ENCODE results near the gene OSBP2.

OSBP2 gene

GRCh38 chr22:30650508-30651116 is 44.1 kb upstream of the OSBP2 start:
- DNase-seq (ENCODE audit: low read depth), result no peak
- H3K4me3 ChIP-seq (ENCODE audit: low read depth, low read length), result no peak overlapping the region
- TF ChIP-seq, protein P1, sequence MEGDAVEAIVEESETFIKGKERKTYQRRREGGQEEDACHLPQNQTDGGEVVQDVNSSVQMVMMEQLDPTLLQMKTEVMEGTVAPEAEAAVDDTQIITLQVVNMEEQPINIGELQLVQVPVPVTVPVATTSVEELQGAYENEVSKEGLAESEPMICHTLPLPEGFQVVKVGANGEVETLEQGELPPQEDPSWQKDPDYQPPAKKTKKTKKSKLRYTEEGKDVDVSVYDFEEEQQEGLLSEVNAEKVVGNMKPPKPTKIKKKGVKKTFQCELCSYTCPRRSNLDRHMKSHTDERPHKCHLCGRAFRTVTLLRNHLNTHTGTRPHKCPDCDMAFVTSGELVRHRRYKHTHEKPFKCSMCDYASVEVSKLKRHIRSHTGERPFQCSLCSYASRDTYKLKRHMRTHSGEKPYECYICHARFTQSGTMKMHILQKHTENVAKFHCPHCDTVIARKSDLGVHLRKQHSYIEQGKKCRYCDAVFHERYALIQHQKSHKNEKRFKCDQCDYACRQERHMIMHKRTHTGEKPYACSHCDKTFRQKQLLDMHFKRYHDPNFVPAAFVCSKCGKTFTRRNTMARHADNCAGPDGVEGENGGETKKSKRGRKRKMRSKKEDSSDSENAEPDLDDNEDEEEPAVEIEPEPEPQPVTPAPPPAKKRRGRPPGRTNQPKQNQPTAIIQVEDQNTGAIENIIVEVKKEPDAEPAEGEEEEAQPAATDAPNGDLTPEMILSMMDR (IDR thresholded peaks at IDR 0.05; ENCODE audit: low read depth, low read length, missing control alignments), result no peak
- in situ Hi-C loops (cut with HindIII; ENCODE audit: low sequenced_read_pairs), result no loop called here

DNA sequence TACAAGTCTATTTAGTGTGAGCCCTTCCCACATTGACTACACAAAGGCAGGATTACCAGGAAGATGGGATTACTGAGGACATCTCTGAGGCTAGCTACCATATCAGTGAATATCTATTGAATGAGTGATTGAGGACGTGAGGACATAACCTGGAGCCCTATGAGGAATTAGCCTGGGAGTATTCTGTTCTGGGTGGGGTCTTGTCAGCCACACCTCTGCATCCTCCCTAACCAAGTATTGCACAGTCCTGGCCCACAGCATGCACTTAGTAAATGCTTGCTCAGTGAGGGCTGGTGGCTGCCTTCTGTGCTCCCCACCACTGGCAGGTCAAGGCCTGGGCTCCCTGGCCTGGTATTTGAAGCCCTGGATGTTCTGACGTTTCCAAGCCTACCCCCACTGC is 41.8 kb upstream of the OSBP2 start:
- no peak overlapping the region for H3K4me3 ChIP-seq (ENCODE audit: low read depth, low read length)
- in situ Hi-C loops (cut with HindIII; ENCODE audit: low sequenced_read_pairs), result no loop called here
- TF ChIP-seq, protein P1 (IDR thresholded peaks at IDR 0.05; ENCODE audit: low read depth, low read length, missing control alignments), result no peak
- no peak for DNase-seq (ENCODE audit: low read depth)

DNA sequence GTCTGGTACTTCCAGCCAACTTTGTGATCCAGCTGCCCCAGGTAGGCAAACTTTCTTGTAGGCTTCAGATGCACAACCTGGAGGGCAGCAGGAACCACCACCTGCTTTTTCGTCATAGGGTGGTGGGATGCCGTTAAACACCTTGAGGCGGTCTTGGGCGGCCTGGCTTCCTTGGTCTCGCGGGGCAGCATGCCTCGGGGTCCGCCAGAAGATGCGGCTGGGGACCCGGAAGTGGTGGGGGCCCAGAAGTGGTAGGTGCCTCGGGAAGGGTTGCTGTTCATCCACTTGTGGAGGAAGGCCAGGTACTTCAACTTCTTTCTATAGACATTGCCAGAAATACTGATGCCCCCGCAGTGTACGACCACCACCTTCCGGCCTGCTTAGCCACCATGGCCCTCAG is 40.3 kb upstream of the OSBP2 start:
- DNase-seq (ENCODE audit: low read depth), result no peak
- TF ChIP-seq, protein P1 (IDR thresholded peaks at IDR 0.05; ENCODE audit: low read depth, low read length, missing control alignments), result no peak
- no peak overlapping the region for H3K4me3 ChIP-seq (ENCODE audit: low read depth, low read length)
- in situ Hi-C loops (cut with HindIII; ENCODE audit: low sequenced_read_pairs), result no loop called here

- no peak overlapping the region for H3K4me3 ChIP-seq (ENCODE audit: low read depth, low read length)
- in situ Hi-C loops (cut with HindIII; ENCODE audit: low sequenced_read_pairs), result no loop called here
- DNase-seq (ENCODE audit: low read depth), result no peak
- TF ChIP-seq, protein P1 (IDR thresholded peaks at IDR 0.05; ENCODE audit: low read depth, low read length, missing control alignments), result no peak
These were observed 39.1 kb upstream of the OSBP2 start for GRCh38 chr22:30655532-30655931.

DNA sequence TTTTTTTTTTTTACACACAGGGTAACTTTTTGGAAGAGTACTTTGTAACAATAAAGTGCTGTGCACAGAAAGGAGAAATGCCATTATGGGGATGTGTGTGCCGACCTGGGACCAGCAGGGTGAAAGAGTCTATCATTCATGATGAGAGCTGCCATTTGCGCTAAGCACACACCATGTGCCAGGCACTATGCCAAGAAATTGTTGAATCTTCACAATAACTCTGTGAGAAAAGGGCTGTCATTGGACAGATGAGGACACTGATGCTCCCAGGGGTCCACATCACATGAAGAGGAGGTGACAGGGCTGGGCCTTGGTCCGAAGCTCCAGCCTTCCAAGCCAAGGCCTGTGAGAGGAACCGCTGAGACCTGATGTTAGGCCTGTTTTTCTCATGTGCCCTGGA is 32.6 kb upstream of the OSBP2 start:
- H3K4me3 ChIP-seq (ENCODE audit: low read depth, low read length), result no peak overlapping the region
- TF ChIP-seq, protein P1 (IDR thresholded peaks at IDR 0.05; ENCODE audit: low read depth, low read length, missing control alignments), result no peak
- no peak for DNase-seq (ENCODE audit: low read depth)
- in situ Hi-C loops (cut with HindIII; ENCODE audit: low sequenced_read_pairs), result no loop called here

DNA sequence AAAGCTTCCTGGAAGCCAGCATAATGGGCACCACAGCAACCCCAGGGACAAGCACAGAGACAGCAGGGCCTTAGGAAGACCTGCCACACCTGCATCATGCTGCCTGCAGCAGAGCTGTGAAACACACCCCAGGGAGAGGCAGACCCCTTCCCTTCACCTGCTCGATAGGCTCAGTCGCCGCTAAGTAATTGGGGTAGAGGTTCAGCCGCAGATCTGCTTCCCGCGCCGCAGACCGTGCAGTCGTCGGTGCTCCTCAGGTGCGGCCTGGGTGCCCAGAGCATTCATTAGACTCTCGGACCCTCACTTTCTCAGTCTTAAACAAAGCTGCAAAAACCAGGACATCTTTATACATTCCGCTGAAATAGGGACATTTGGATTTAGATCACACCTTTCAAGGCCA is 29.9 kb upstream of the OSBP2 start:
- H3K4me3 ChIP-seq (ENCODE audit: low read depth, low read length), result no peak overlapping the region
- DNase-seq (ENCODE audit: low read depth), result no peak
- in situ Hi-C loops (cut with HindIII; ENCODE audit: low sequenced_read_pairs), result no loop called here
- TF ChIP-seq, protein P1 (IDR thresholded peaks at IDR 0.05; ENCODE audit: low read depth, low read length, missing control alignments), result no peak

Measured in astrocyte of the cerebellum (primary cell).